HepG2 (cell line): ENCODE results near the gene PIM1. TPM values are rescaled to one million over a fixed set of nuclear protein-coding genes. Genes with fewer than 3 reads are reported as not detected.

ENCODE experiments used
- CENPX ChIP-seq: sonication (generic); formaldehyde crosslinking; IDR thresholded peaks from 2 replicates; pipeline ENCODE4 v1.9.0; 2021; ENCODE audit warnings: mild to moderate bottlenecking, missing genetic modification reagents, moderate library complexity
- FUBP1 ChIP-seq: sonication (generic); formaldehyde crosslinking; IDR thresholded peaks from 2 replicates; pipeline ENCODE4 v1.5.1; 2020; ENCODE audit warnings: missing genetic modification reagents, mild to moderate bottlenecking, borderline replicate concordance
- MAFK ChIP-seq, 2 experiments: IDR thresholded peaks in 1 of 2; conservative IDR thresholded peaks in 1 of 2; 2 replicates each; pipeline ENCODE4 v1.6.1; 2011; ENCODE audit warnings: improper control_type of control experiment in 2 of 2, low read length in 2 of 2
- MBNL3 ChIP-seq: fragments of 250-450 bp; sonication (Bioruptor Pico); conservative IDR thresholded peaks from 2 replicates; pipeline ENCODE4 v1.8.0; 2022; ENCODE audit warnings: mild to moderate bottlenecking, inconsistent platforms
- MLX ChIP-seq: IDR thresholded peaks from 2 replicates; pipeline ENCODE4 v1.6.1; 2016
- MXD4 ChIP-seq: IDR thresholded peaks from 2 replicates; pipeline ENCODE4 v1.6.1; 2016; ENCODE audit warnings: mild to moderate bottlenecking, missing biosample characterization, missing genetic modification reagents
- RARA ChIP-seq: IDR thresholded peaks from 2 replicates; pipeline ENCODE4 v1.6.1; 2016; ENCODE audit warnings: missing genetic modification reagents, missing compliant biosample characterization
- SRSF4 ChIP-seq: fragments of 200-400 bp; formaldehyde crosslinking; IDR thresholded peaks from one replicate; pipeline ENCODE4 v1.6.1; 2018; ENCODE audit warnings: mild to moderate bottlenecking, low read depth, low read length, moderate library complexity; ENCODE audit not compliant: poor library complexity, severe bottlenecking
- TAF1 ChIP-seq: sonication (generic); formaldehyde crosslinking; IDR thresholded peaks from 2 replicates; pipeline ENCODE4 v1.4.0; 2020; ENCODE audit warnings: missing genetic modification reagents
- THAP9 ChIP-seq: sonication (generic); formaldehyde crosslinking; IDR thresholded peaks from 2 replicates; pipeline ENCODE4; 2020; ENCODE audit warnings: missing genetic modification reagents, mild to moderate bottlenecking, borderline replicate concordance
- ZBED4 ChIP-seq: sonication (generic); formaldehyde crosslinking; IDR thresholded peaks from 2 replicates; pipeline ENCODE4 v1.4.0; 2020; ENCODE audit warnings: missing genetic modification reagents, borderline replicate concordance
- ZNF737 ChIP-seq: sonication (generic); formaldehyde crosslinking; IDR thresholded peaks from 2 replicates; pipeline ENCODE4 v1.5.0; 2020; ENCODE audit warnings: missing genetic modification reagents, mild to moderate bottlenecking, borderline replicate concordance
- polyA plus RNA-seq, 8 experiments: library from polyadenylated mRNA; depleted of rRNA in 3 of 8; stranded (reverse) in 7 of 8; unstranded in 1 of 8; fragments of >200 nt; fragmentation: Illumina TruSeq in 4 of 8; extraction: Trizol in 4 of 8; gene quantifications; 2 replicates each; pipeline versions ENCODE4 v1.2.1 to v1.2.3, GENCODE V29; 2011 to 2016; ENCODE audit warnings: low read depth in 4 of 8, missing spikeins in 1 of 8, mixed read lengths in 1 of 8; ENCODE audit not compliant: insufficient read depth in 1 of 8
- total RNA-seq, 5 experiments: library from RNA; depleted of rRNA; stranded (reverse); fragments of >200 nt; fragmentation: Illumina TruSeq; extraction: Trizol; gene quantifications; 2 replicates each; pipeline ENCODE4 v1.2.3, GENCODE V29; 2016; ENCODE audit warnings: low read depth in 1 of 5
- TF ChIP-seq, protein P1 (sequence below): sonication (generic); formaldehyde crosslinking; IDR thresholded peaks from 2 replicates; pipeline ENCODE4 v1.9.0; 2021; ENCODE audit warnings: missing genetic modification reagents, borderline replicate concordance

The PIM1 gene
- total and polyA plus RNA-seq, 2 of the 13 experiments (the other 11 are each of a cell fraction or from before 2014, with no cell fraction given), result 29.4 to 117 TPM

DNA sequence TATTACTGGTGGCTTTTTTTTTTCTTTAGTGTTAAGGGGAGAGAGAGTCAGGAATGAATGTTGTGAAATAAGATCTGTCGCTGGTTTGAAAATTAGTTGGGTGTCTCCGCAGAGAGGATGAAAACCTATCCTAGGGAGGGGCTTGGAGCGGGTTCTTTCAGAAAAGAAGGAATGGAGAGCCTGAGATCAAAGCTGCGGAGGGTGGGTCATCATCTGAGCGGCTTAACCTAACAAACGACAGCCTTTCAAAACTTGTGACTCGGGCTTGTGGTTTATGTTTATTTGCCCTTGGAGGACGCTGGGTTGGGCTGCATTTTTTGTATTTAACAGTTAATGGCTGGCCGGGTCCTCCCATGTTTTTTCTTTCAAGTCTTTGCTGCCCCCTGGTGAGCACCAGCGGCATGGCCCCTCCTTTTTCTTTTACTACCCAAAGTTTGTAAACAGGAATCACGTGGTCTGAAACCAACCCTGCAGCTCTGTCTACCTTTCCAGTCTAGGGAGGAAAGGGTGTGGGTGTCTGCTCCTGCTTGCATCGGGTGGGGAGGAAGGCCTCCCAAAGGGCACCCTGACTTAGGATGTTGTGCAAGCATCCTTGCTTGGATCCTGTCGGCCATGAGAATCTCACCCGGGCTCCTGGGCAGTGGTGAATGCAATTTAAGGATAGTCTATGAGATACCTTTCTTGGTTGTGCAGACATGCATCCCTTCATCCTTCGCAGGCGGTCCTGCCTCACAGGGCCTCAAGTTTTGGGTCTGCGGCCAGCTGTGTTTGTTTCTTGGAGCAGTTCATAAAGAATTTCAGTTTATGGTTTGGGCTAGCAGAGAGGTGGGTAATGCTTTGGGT is 2.2 kb downstream of the PIM1 start (continued):
- TF ChIP-seq ZBED4, result no peak
- no peak for TF ChIP-seq MBNL3 (CRISPR knock-in tag)
- no peak for TF ChIP-seq THAP9 (CRISPR knock-in tag)
- no peak for TF ChIP-seq FUBP1
- TF ChIP-seq MXD4, result peak; percentile 82
- peak; percentile 78 for TF ChIP-seq RARA (CRISPR knock-in tag)
- no peak for TF ChIP-seq TAF1 (CRISPR knock-in tag)
- peak; percentile 58; the same call in 1 of the 2 replicates for TF ChIP-seq MLX (CRISPR knock-in tag)
- no peak for TF ChIP-seq SRSF4
- TF ChIP-seq, protein P1, sequence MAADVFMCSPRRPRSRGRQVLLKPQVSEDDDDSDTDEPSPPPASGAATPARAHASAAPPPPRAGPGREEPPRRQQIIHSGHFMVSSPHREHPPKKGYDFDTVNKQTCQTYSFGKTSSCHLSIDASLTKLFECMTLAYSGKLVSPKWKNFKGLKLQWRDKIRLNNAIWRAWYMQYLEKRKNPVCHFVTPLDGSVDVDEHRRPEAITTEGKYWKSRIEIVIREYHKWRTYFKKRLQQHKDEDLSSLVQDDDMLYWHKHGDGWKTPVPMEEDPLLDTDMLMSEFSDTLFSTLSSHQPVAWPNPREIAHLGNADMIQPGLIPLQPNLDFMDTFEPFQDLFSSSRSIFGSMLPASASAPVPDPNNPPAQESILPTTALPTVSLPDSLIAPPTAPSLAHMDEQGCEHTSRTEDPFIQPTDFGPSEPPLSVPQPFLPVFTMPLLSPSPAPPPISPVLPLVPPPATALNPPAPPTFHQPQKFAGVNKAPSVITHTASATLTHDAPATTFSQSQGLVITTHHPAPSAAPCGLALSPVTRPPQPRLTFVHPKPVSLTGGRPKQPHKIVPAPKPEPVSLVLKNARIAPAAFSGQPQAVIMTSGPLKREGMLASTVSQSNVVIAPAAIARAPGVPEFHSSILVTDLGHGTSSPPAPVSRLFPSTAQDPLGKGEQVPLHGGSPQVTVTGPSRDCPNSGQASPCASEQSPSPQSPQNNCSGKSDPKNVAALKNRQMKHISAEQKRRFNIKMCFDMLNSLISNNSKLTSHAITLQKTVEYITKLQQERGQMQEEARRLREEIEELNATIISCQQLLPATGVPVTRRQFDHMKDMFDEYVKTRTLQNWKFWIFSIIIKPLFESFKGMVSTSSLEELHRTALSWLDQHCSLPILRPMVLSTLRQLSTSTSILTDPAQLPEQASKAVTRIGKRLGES, result 0 out of 2 replicates have a peak, but pooled peaks have one; percentile 31
- TF ChIP-seq CENPX (CRISPR knock-in tag), result no peak
- no peak for TF ChIP-seq ZNF737 (CRISPR knock-in tag)
- TF ChIP-seq MAFK (conservative IDR thresholded peaks at IDR 0.05 in 1 of 2, IDR thresholded peaks at IDR 0.05 in 1 of 2; ENCODE audit: low read length in 2 of 2), result peak in 1 of 2 experiments; percentile 8; a peak in 1 of 4 replicates
